H1 (cell line): Measurements from ENCODE around the gene CLEC4E. TPM values are rescaled to one million over a fixed set of nuclear protein-coding genes. Genes with fewer than 3 reads are reported as not detected.

Experiments
- CTCF ChIA-PET: fragments of 300-600 bp; sonication (Branson Sonifier 250); formaldehyde crosslinking; loops from one replicate; lab custom pipeline; 2021; ENCODE audit not compliant: partially characterized antibody; lab: Charles Lee
- POLR2A ChIA-PET: fragments of 300-600 bp; sonication (Branson Sonifier 250); formaldehyde crosslinking; loops from one replicate; lab custom pipeline; 2021; ENCODE audit warnings: inconsistent platforms; ENCODE audit not compliant: partially characterized antibody; lab: Charles Lee
- DNase-seq, 2 experiments: peaks; one replicate each; pipeline versions ENCODE4 v3.0.0 to v3.0.0-alpha.2; 2010 to 2022; ENCODE audit warnings: low spot score in 2 of 2, low read depth in 1 of 2, mixed read lengths in 1 of 2
- FAIRE-seq: peaks from 2 replicates; lab custom pipeline; 2011; peaks lifted over from hg19 to GRCh38; lab: Jason Lieb, UNC
- H2AFZ ChIP-seq: 2 replicates; pipeline ENCODE4 v1.8.1; 2012; ENCODE audit warnings: low read length, inconsistent platforms
- H2AK5ac ChIP-seq: 2 replicates; pipeline ENCODE4 v1.6.1; 2013; ENCODE audit warnings: low read depth, low read length
- H2BK120ac ChIP-seq: replicated peaks from 2 replicates; pipeline ENCODE3; 2013; ENCODE audit warnings: low read depth, low read length, inconsistent platforms
- H2BK12ac ChIP-seq: 2 replicates; pipeline ENCODE4 v1.6.1; 2013; ENCODE audit warnings: low read depth, low read length
- H2BK15ac ChIP-seq: 2 replicates; pipeline ENCODE4 v1.6.1; 2013; ENCODE audit warnings: low read length
- H2BK20ac ChIP-seq: 2 replicates; pipeline ENCODE4 v1.6.1; 2013; ENCODE audit warnings: low read length
- H2BK5ac ChIP-seq: 2 replicates; pipeline ENCODE4 v1.6.1; 2013; ENCODE audit warnings: low read depth, low read length
- H3K14ac ChIP-seq: 2 replicates; pipeline ENCODE4 v1.6.1; 2013; ENCODE audit warnings: inconsistent platforms; ENCODE audit not compliant: insufficient read length
- H3K18ac ChIP-seq: 2 replicates; pipeline ENCODE4 v1.6.1; 2013; ENCODE audit warnings: low read length; ENCODE audit errors: extremely low read depth
- H3K23ac ChIP-seq: 2 replicates; pipeline ENCODE4 v1.6.1; 2013; ENCODE audit warnings: inconsistent platforms; ENCODE audit not compliant: insufficient read length
- H3K23me2 ChIP-seq: 2 replicates; pipeline ENCODE4 v1.6.1; 2013; ENCODE audit warnings: low read depth, low read length
- H3K27ac ChIP-seq: 2 replicates; pipeline ENCODE4 v1.6.1; 2011; ENCODE audit warnings: low read depth, low read length, inconsistent platforms
- H3K27me3 ChIP-seq, 4 experiments: replicated peaks in 1 of 4; 1 replicate in 1 of 4; 2 replicates in 3 of 4; pipeline versions ENCODE4 v1.6.1 to v1.8.1; 2011 to 2013; ENCODE audit warnings: low read length in 3 of 4, mild to moderate bottlenecking in 3 of 4, inconsistent platforms in 2 of 4, mixed read lengths in 2 of 4, moderate library complexity in 1 of 4; ENCODE audit not compliant: control insufficient read depth in 3 of 4, insufficient read depth in 3 of 4; ENCODE audit errors: extremely low read depth in 1 of 4
- H3K36me3 ChIP-seq, 4 experiments: 2 replicates each; pipeline versions ENCODE4 v1.6.1 to v1.8.1; 2011 to 2013; ENCODE audit warnings: mild to moderate bottlenecking in 4 of 4, low read length in 3 of 4, moderate library complexity in 2 of 4, control low read depth in 1 of 4, inconsistent platforms in 1 of 4; ENCODE audit not compliant: insufficient read depth in 4 of 4, control insufficient read depth in 2 of 4
- H3K4ac ChIP-seq: replicated peaks from 2 replicates; pipeline ENCODE3; 2013; ENCODE audit warnings: low read length, low read depth, mixed read lengths, inconsistent platforms; ENCODE audit not compliant: insufficient read length
- H3K4me1 ChIP-seq, 4 experiments: replicated peaks in 1 of 4; 1 replicate in 1 of 4; 2 replicates in 3 of 4; pipeline versions ENCODE4 v1.6.1 to v1.8.1; 2011 to 2013; ENCODE audit warnings: low read length in 3 of 4, inconsistent platforms in 2 of 4, mixed read lengths in 1 of 4; ENCODE audit not compliant: insufficient read depth in 4 of 4, control insufficient read depth in 3 of 4
- H3K4me2 ChIP-seq, 2 experiments: 2 replicates each; pipeline versions ENCODE4 v1.6.1 to v1.8.1; 2011 to 2013; ENCODE audit warnings: low read depth in 2 of 2, low read length in 2 of 2, control low read depth in 1 of 2, inconsistent platforms in 1 of 2, mild to moderate bottlenecking in 1 of 2; ENCODE audit not compliant: insufficient read depth in 1 of 2
- H3K4me3 ChIP-seq, 4 experiments: fragments of 200-600, 300-600 bp in 1 of 4; sonication (generic), shearing (Covaris generic), sonication (Bioruptor Twin) in 1 of 4; 2 replicates each; pipeline versions ENCODE4 v1.5.1 to v1.8.1; 2011 to 2016; ENCODE audit warnings: low read length in 4 of 4, low read depth in 3 of 4, control low read depth in 2 of 4, inconsistent platforms in 2 of 4, mild to moderate bottlenecking in 2 of 4, mixed read lengths in 1 of 4, moderate library complexity in 1 of 4; ENCODE audit not compliant: insufficient read depth in 2 of 4; ENCODE audit errors: extremely low read depth in 1 of 4
- H3K56ac ChIP-seq: replicated peaks from 2 replicates; pipeline ENCODE3; 2013; ENCODE audit warnings: low read depth, mild to moderate bottlenecking, mixed read lengths, low read length, inconsistent platforms; ENCODE audit not compliant: insufficient read length
- H3K79me1 ChIP-seq: 2 replicates; pipeline ENCODE4 v1.6.1; 2013; ENCODE audit warnings: low read depth, low read length, control low read depth
- H3K79me2 ChIP-seq, 2 experiments: 2 replicates each; pipeline versions ENCODE4 v1.6.1 to v1.8.1; 2012 to 2013; ENCODE audit warnings: low read length in 2 of 2, mild to moderate bottlenecking in 2 of 2, inconsistent platforms in 1 of 2; ENCODE audit not compliant: insufficient read depth in 2 of 2, control insufficient read depth in 1 of 2
- H3K9ac ChIP-seq, 4 experiments: replicated peaks in 1 of 4; 1 replicate in 1 of 4; 2 replicates in 3 of 4; pipeline versions ENCODE4 v1.6.1 to v1.8.1; 2011 to 2013; ENCODE audit warnings: low read depth in 3 of 4, low read length in 3 of 4, control low read depth in 2 of 4, mild to moderate bottlenecking in 2 of 4, moderate library complexity in 2 of 4, inconsistent platforms in 1 of 4; ENCODE audit errors: extremely low read depth in 1 of 4
- H3K9me3 ChIP-seq, 2 experiments: 2 replicates each; pipeline versions ENCODE4 v1.6.1 to v1.8.1; 2012 to 2013; ENCODE audit warnings: mild to moderate bottlenecking in 2 of 2, moderate library complexity in 2 of 2, control low read depth in 1 of 2, inconsistent platforms in 1 of 2, low read depth in 1 of 2, low read length in 1 of 2, mixed read lengths in 1 of 2; ENCODE audit not compliant: insufficient read depth in 2 of 2
- H4K20me1 ChIP-seq, 2 experiments: replicated peaks in 1 of 2; 2 replicates each; pipeline versions ENCODE3 to v1.8.1; 2011 to 2013; ENCODE audit warnings: inconsistent platforms in 2 of 2, low read length in 2 of 2, mild to moderate bottlenecking in 1 of 2; ENCODE audit not compliant: insufficient read depth in 2 of 2, control insufficient read depth in 1 of 2
- H4K5ac ChIP-seq: 2 replicates; pipeline ENCODE4 v1.6.1; 2013; ENCODE audit warnings: low read length, low read depth, mixed read lengths, inconsistent platforms; ENCODE audit not compliant: insufficient read length
- H4K8ac ChIP-seq: 2 replicates; pipeline ENCODE4 v1.8.0; 2013; ENCODE audit warnings: mild to moderate bottlenecking, moderate library complexity, low read length, inconsistent platforms; ENCODE audit not compliant: insufficient read depth; ENCODE audit errors: extremely low read depth
- H4K91ac ChIP-seq: replicated peaks from 2 replicates; pipeline ENCODE3; 2013; ENCODE audit warnings: low read length, mixed read lengths, inconsistent platforms; ENCODE audit not compliant: insufficient read length
- CEBPB ChIP-seq: IDR thresholded peaks from 2 replicates; pipeline ENCODE4 v1.6.1; 2012; ENCODE audit warnings: low read depth, low read length
- CHD2 ChIP-seq: IDR thresholded peaks from 2 replicates; pipeline ENCODE4 v1.6.1; 2012; ENCODE audit warnings: low read length, improper control_type of control experiment
- NANOG ChIP-seq: IDR thresholded peaks from 2 replicates; pipeline ENCODE4 v1.6.1; 2011; ENCODE audit warnings: low read length, low read depth, mild to moderate bottlenecking, inconsistent platforms; ENCODE audit not compliant: insufficient read depth, poor library complexity, severe bottlenecking
- POLR2A ChIP-seq, 2 experiments: IDR thresholded peaks; 1 replicate in 1 of 2; 2 replicates in 1 of 2; pipeline ENCODE4 v1.6.1; 2011; ENCODE audit warnings: low read depth in 2 of 2, low read length in 2 of 2, mild to moderate bottlenecking in 2 of 2; ENCODE audit errors: control extremely low read depth in 1 of 2
- SAP30 ChIP-seq: fragments of 300-600 bp; sonication (generic); IDR thresholded peaks from 2 replicates; pipeline ENCODE4 v1.7.1; 2012; ENCODE audit warnings: low read length, moderate library complexity, mild to moderate bottlenecking, inconsistent platforms; ENCODE audit not compliant: insufficient read depth, insufficient replicate concordance
- WGBS, 2 experiments: shearing (Covaris generic) in 1 of 2; methylation state at CpG; one replicate each; pipeline versions ENCODE4 v1.1.6 to v1.1.7; 2013 to 2015; ENCODE audit warnings: low lambda C conversion rate in 2 of 2, mixed read lengths in 2 of 2, inconsistent platforms in 1 of 2, low coverage in 1 of 2, missing lambda C conversion rate in 1 of 2; ENCODE audit not compliant: insufficient replicate concordance in 2 of 2, insufficient coverage in 1 of 2, insufficient read length in 1 of 2; ENCODE audit errors: extremely low coverage in 1 of 2, missing lambda C conversion rate in 1 of 2; 5-methylcytosine and 5-hydroxymethylcytosine counted together
- polyA plus RNA-seq, 7 experiments: library from polyadenylated mRNA; depleted of rRNA in 3 of 7; stranded (reverse) in 5 of 7; unstranded in 2 of 7; fragments of >200 nt in 5 of 7; fragments of 200-250 nt in 2 of 7; gene quantifications; 1 replicate in 5 of 7; 2 replicates in 1 of 7; 4 replicates in 1 of 7; pipeline versions ENCODE4 v1.2.1 to v1.2.3, GENCODE V29; 2011 to 2013; ENCODE audit warnings: missing spikeins in 2 of 7, mixed read lengths in 2 of 7
- total RNA-seq: library from RNA; stranded (reverse); fragmentation: NEBNext Ultra II Directional; extraction: Animal tissue kit (Norgen Biotek cat#: 25700); gene quantifications from 2 replicates; pipeline ENCODE4 v1.2.1, GENCODE V29; 2021

Gene CLEC4E
- total and polyA plus RNA-seq, 2 of the 8 experiments (the other 6 are each of a cell fraction or from before 2014, with no cell fraction given) = 0.03 TPM; not detected in 1

GRCh38 chr12:8584004-8584403 is 43.3 kb upstream of the CLEC4E start:
- no peak overlapping the region for H4K91ac ChIP-seq
- no peak overlapping the region for H3K4me2 ChIP-seq
- H4K20me1 ChIP-seq = no peaks in the 10 kb centered on the region
- H3K27ac ChIP-seq = no peak overlapping the region
- H2BK120ac ChIP-seq = no peak overlapping the region
- H2BK20ac ChIP-seq = no peak overlapping the region
- ChIA-PET POLR2A (no interaction called here), CTCF (interaction anchor here (0.7 to 1.2 kb wide), 7 partner anchors 14 to 307 kb away, joined by 3 to 5 read pairs (median 3); no protein-coding TSS in a partner anchor)
- no peak overlapping the region for H3K14ac ChIP-seq
- no peak overlapping the region for H2BK12ac ChIP-seq
- no peaks in the 10 kb centered on the region for H3K79me2 ChIP-seq
- H3K23me2 ChIP-seq = no peaks in the 10 kb centered on the region
- no peak for DNase-seq
- no peak for FAIRE-seq
- no peak overlapping the region for H2BK15ac ChIP-seq
- no peak overlapping the region for H2AK5ac ChIP-seq
- no peak overlapping the region for H3K9ac ChIP-seq
- no peak overlapping the region for H4K8ac ChIP-seq
- H3K27me3 ChIP-seq = no peaks in the 10 kb centered on the region
- H3K79me1 ChIP-seq = no peaks in the 10 kb centered on the region
- no peak overlapping the region for H2BK5ac ChIP-seq
- no peaks in the 10 kb centered on the region for H3K9me3 ChIP-seq
- no peak overlapping the region for H3K56ac ChIP-seq
- no peak overlapping the region for H3K4ac ChIP-seq
- no peak overlapping the region for H3K23ac ChIP-seq
- H4K5ac ChIP-seq = no peak overlapping the region
- no peaks in the 10 kb centered on the region for H3K4me1 ChIP-seq
- H3K4me3 ChIP-seq = no peak overlapping the region
- no peaks in the 10 kb centered on the region for H3K36me3 ChIP-seq
- no peak overlapping the region for H2AFZ ChIP-seq
- H3K18ac ChIP-seq = no peak overlapping the region
- 96% methylated on average over 7 of the region's 7 CpGs; no CpG with 5 or more reads in 1 of the 2 experiments for WGBS, 2 experiments
- TF ChIP-seq NANOG = no peak
- no peak for TF ChIP-seq CHD2
- TF ChIP-seq SAP30 = no peak
- TF ChIP-seq POLR2A (IDR thresholded peaks at IDR 0.05; ENCODE audit: control extremely low read depth in 1 of 2, low read depth in 2 of 2, low read length in 2 of 2) = no peak
- no peak for TF ChIP-seq CEBPB
